GM23338 (cell line): ENCODE results near the gene PCDHGB1.

ENCODE experiments used
- CREB1 ChIP-seq: fragments of 250-450 bp; sonication (Bioruptor Pico); IDR thresholded peaks from 2 replicates; pipeline ENCODE4 v1.5.0; 2020; ENCODE audit warnings: low read depth, mild to moderate bottlenecking, moderate library complexity
- CTCF ChIP-seq, 2 experiments: fragments of 200-600 bp in 1 of 2; sonication (generic) in 1 of 2; conservative IDR thresholded peaks; 2 replicates each; pipeline versions ENCODE4 v1.5.1 to v1.6.1; 2016 to 2017; ENCODE audit warnings: antibody characterized with exemption in 2 of 2, low read depth in 2 of 2, mild to moderate bottlenecking in 2 of 2, moderate library complexity in 1 of 2
- EZH2 ChIP-seq: fragments of 200-600 bp; sonication (generic); IDR thresholded peaks from one replicate; pipeline ENCODE4 v1.8.0; 2017; ENCODE audit warnings: antibody characterized with exemption, mild to moderate bottlenecking, low read depth; ENCODE audit not compliant: unreplicated experiment
- EZH2phosphoT487 ChIP-seq: fragments of 200-600 bp; sonication (generic); IDR thresholded peaks from one replicate; pipeline ENCODE4 v1.8.1; 2018; ENCODE audit warnings: antibody characterized with exemption; ENCODE audit not compliant: unreplicated experiment
- JUNB ChIP-seq: IDR thresholded peaks from one replicate; pipeline ENCODE4 v1.6.1; 2016; ENCODE audit warnings: antibody characterized with exemption; ENCODE audit not compliant: unreplicated experiment
- POLR2AphosphoS5 ChIP-seq: IDR thresholded peaks from 2 replicates; pipeline ENCODE4 v1.6.1; 2016; ENCODE audit warnings: antibody characterized with exemption, low read depth
- REST ChIP-seq: IDR thresholded peaks from one replicate; pipeline ENCODE4 v1.6.1; 2018; ENCODE audit warnings: antibody characterized with exemption; ENCODE audit not compliant: unreplicated experiment
- STAT1 ChIP-seq: IDR thresholded peaks from one replicate; pipeline ENCODE4 v1.6.1; 2016; ENCODE audit warnings: antibody characterized with exemption; ENCODE audit not compliant: unreplicated experiment
- ZNF331 ChIP-seq: fragments of 250-450 bp; sonication (Bioruptor Pico); IDR thresholded peaks from 2 replicates; pipeline ENCODE4 v1.5.0; 2020; ENCODE audit warnings: low read depth, mild to moderate bottlenecking, moderate library complexity
- TF ChIP-seq, protein P1 (sequence below): IDR thresholded peaks from 2 replicates; pipeline ENCODE4 v1.6.1; 2016; ENCODE audit warnings: antibody characterized with exemption

GRCh38 chr5:141328231-141328630 is 21.7 kb upstream of the PCDHGB1 start:
- TF ChIP-seq CTCF (conservative IDR thresholded peaks at IDR 0.05; ENCODE audit: low read depth in 2 of 2): no peak
- TF ChIP-seq EZH2: no peak
- no peak for TF ChIP-seq POLR2AphosphoS5
- TF ChIP-seq, protein P1, sequence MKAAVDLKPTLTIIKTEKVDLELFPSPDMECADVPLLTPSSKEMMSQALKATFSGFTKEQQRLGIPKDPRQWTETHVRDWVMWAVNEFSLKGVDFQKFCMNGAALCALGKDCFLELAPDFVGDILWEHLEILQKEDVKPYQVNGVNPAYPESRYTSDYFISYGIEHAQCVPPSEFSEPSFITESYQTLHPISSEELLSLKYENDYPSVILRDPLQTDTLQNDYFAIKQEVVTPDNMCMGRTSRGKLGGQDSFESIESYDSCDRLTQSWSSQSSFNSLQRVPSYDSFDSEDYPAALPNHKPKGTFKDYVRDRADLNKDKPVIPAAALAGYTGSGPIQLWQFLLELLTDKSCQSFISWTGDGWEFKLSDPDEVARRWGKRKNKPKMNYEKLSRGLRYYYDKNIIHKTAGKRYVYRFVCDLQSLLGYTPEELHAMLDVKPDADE: no peak
- TF ChIP-seq CREB1 (CRISPR knock-in tag): no peak
- no peak for TF ChIP-seq REST
- TF ChIP-seq STAT1: no peak
- no peak for TF ChIP-seq JUNB
- no peak for TF ChIP-seq EZH2phosphoT487
- no peak for TF ChIP-seq ZNF331 (CRISPR knock-in tag)
